ENCODE measurements around the gene AQP10.
A peak's percentile ranks its signal among the peaks of the same experiment; 100 is the strongest.
"Not testable (repeated sequence)": the region's sequence is repeated elsewhere in the genome, so short reads cannot be mapped to it uniquely, and the experiment has no call there.

The AQP10 gene

GRCh38 chr1:154346276-154346917 is 25.5 kb downstream of the AQP10 start:
- no peak for DNase-seq

- no peak for DNase-seq
These were observed 27.1 kb downstream of the AQP10 start for GRCh38 chr1:154347961-154348360.

- DNase-seq, result peak; percentile 77
These were observed 27.7 kb downstream of the AQP10 start for GRCh38 chr1:154348429-154349076.

GRCh38 chr1:154349121-154349520 is 28.2 kb downstream of the AQP10 start:
- DNase-seq, result no peak

GRCh38 chr1:154350383-154350782 is 29.5 kb downstream of the AQP10 start:
- DNase-seq, result no peak

- DNase-seq, result peak; percentile 23
These were observed 30.6 kb downstream of the AQP10 start for GRCh38 chr1:154351363-154352068.

- DNase-seq, result no peak
These were observed 31.3 kb downstream of the AQP10 start for GRCh38 chr1:154352245-154352580.

- DNase-seq, result peak; percentile 93
These were observed 31.9 kb downstream of the AQP10 start for GRCh38 chr1:154352581-154353459.

- DNase-seq, result peak; percentile 86
These were observed 32.6 kb downstream of the AQP10 start for GRCh38 chr1:154353460-154353904.

GRCh38 chr1:154353966-154354365 is 33.1 kb downstream of the AQP10 start:
- no peak for DNase-seq

- no peak for DNase-seq
These were observed 37.6 kb downstream of the AQP10 start for GRCh38 chr1:154358519-154358918.

- no peak for DNase-seq
These were observed 39.4 kb downstream of the AQP10 start for GRCh38 chr1:154360288-154360687.

- DNase-seq, result not testable (repeated sequence)
These were observed 40.0 kb downstream of the AQP10 start for GRCh38 chr1:154360881-154361280.

- DNase-seq, result no peak
These were observed 40.5 kb downstream of the AQP10 start for GRCh38 chr1:154361357-154361756.

- DNase-seq, result peak; percentile 73
These were observed 50.5 kb downstream of the AQP10 start for GRCh38 chr1:154371436-154371835.

GRCh38 chr1:154373777-154374357 is 53.0 kb downstream of the AQP10 start:
- DNase-seq, result not testable (repeated sequence)
